Ovary (tissue), 3 donors: ENCODE data around the gene COL26A1.

ENCODE experiments used
- EP300 ChIP-seq: sonication (generic); formaldehyde crosslinking; IDR thresholded peaks from one replicate; pipeline ENCODE4 v1.6.1; 2017; ENCODE audit warnings: antibody characterized with exemption
- POLR2A ChIP-seq: fragments of 450-650 bp; IDR thresholded peaks from one replicate; pipeline ENCODE4 v1.6.1; 2017; ENCODE audit warnings: antibody characterized with exemption, mild to moderate bottlenecking, moderate library complexity
- TF ChIP-seq, protein P1 (sequence below), 3 donors: fragments of 450-650 bp in 2 of 3; fragments of 200-600 bp in 1 of 3; IDR thresholded peaks; one replicate each; pipeline versions ENCODE4 v1.5.1 to v1.8.0; 2016 to 2022; ENCODE audit warnings: antibody characterized with exemption in 3 of 3, mild to moderate bottlenecking in 1 of 3
- donor health status: DM: no; HTN: no; CAD: no.

DNA sequence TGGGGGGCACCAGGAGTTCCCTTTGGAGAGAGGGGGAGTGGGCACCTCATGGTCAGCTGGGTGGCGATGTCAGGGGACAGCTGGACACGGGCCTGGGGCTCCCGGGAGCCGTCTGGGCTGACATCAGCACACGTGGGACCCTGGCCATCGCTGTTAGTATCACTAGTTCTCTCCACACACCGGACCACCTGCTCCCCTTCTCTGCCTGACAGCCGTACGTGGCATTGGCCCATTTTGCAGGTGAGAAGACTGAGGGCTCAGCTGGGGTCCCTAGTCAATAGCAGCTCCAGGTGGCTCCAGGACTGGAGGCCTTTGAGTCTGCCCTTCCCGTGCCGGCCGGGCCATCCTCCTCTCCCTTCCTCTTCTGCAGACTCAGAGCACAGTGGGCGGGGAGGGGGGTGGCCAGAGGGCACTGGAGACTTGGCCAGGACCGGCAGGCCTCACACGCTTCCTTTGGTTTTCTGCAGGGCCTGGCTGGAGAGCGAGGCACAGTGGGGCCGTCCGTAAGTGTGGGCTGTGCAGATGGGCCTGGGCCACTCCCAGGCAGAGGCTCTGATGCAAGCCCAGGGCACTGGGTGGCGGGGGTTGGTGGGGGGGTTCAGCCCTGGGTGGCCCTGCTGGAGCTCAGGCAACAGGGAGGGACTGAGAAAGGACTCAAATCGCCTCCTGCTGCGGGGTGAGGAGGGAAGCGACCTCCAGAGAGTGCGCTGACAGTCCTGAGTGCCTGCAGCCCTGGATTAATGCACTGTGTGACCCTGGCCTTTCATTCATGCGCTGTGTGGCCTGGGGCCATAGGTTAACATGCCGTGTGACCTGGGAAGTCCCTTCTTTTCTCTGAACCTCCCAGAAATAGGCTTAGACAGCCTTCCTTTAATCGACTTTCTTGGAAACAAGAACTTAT lies 188.2 kb downstream of the COL26A1 start:
- TF ChIP-seq, protein P1, sequence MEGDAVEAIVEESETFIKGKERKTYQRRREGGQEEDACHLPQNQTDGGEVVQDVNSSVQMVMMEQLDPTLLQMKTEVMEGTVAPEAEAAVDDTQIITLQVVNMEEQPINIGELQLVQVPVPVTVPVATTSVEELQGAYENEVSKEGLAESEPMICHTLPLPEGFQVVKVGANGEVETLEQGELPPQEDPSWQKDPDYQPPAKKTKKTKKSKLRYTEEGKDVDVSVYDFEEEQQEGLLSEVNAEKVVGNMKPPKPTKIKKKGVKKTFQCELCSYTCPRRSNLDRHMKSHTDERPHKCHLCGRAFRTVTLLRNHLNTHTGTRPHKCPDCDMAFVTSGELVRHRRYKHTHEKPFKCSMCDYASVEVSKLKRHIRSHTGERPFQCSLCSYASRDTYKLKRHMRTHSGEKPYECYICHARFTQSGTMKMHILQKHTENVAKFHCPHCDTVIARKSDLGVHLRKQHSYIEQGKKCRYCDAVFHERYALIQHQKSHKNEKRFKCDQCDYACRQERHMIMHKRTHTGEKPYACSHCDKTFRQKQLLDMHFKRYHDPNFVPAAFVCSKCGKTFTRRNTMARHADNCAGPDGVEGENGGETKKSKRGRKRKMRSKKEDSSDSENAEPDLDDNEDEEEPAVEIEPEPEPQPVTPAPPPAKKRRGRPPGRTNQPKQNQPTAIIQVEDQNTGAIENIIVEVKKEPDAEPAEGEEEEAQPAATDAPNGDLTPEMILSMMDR (IDR thresholded peaks at IDR 0.05), result no peak
- no peak for TF ChIP-seq EP300
- TF ChIP-seq POLR2A, result no peak
